Ishikawa (cell line): ENCODE measurements around the gene NTF3.

Experiments
- CEBPB ChIP-seq: IDR thresholded peaks from 2 replicates; pipeline ENCODE4 v1.6.1; 2012
- CREB1 ChIP-seq: IDR thresholded peaks from 2 replicates; pipeline ENCODE4 v1.6.1; 2012; ENCODE audit warnings: low read depth
- EGR1 ChIP-seq: IDR thresholded peaks from 2 replicates; pipeline ENCODE4 v1.6.1; 2012
- EP300 ChIP-seq: IDR thresholded peaks from 2 replicates; pipeline ENCODE4 v1.6.1; 2012; ENCODE audit warnings: borderline replicate concordance
- FOXM1 ChIP-seq: IDR thresholded peaks from 2 replicates; pipeline ENCODE4 v1.6.1; 2012; ENCODE audit warnings: low read depth, borderline replicate concordance
- NFIC ChIP-seq: IDR thresholded peaks from 2 replicates; pipeline ENCODE4 v1.6.1; 2012
- RAD21 ChIP-seq: IDR thresholded peaks from 2 replicates; pipeline ENCODE4 v1.6.1; 2012; ENCODE audit warnings: low read depth
- TAF1 ChIP-seq: IDR thresholded peaks from 2 replicates; pipeline ENCODE4 v1.6.1; 2012; ENCODE audit warnings: low read depth, mild to moderate bottlenecking
- TCF12 ChIP-seq: IDR thresholded peaks from 2 replicates; pipeline ENCODE4 v1.6.1; 2012; ENCODE audit warnings: low read depth
- TEAD4 ChIP-seq: IDR thresholded peaks from 2 replicates; pipeline ENCODE4 v1.6.1; 2012
- YY1 ChIP-seq: IDR thresholded peaks from 2 replicates; pipeline ENCODE4 v1.6.1; 2012; ENCODE audit warnings: low read depth
- ZBTB7A ChIP-seq: IDR thresholded peaks from 2 replicates; pipeline ENCODE4 v1.6.1; 2012; ENCODE audit warnings: low read depth
- TF ChIP-seq, protein P1 (sequence below): IDR thresholded peaks from 2 replicates; pipeline ENCODE4 v1.6.1; 2012
- TF ChIP-seq, protein P2 (sequence below): IDR thresholded peaks from 2 replicates; pipeline ENCODE4 v1.6.1; 2012
- TF ChIP-seq, protein P3 (sequence below): IDR thresholded peaks from 2 replicates; pipeline ENCODE4 v1.6.1; 2012; ENCODE audit warnings: low read depth, mild to moderate bottlenecking

NTF3 gene

DNA sequence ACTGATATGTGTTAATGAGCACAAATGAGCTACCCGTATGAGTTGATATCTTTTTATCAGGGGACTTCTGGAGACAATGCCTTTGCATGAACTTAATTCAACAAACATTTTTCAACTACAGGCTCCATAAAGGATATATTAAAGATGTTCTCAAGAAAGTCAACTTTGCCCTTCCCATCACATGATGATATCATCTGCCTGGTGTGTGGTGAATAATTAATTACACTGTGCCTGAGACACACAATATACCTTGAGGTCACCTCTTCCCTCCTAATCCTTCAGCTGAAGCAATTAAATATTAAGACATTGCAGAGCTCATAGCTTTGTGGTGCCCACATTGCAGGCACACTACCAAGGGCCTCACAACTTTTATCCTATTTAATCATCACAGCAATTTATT, 22.3 kb upstream of the NTF3 start:
- TF ChIP-seq FOXM1 (no peak), EP300 (no peak)

DNA sequence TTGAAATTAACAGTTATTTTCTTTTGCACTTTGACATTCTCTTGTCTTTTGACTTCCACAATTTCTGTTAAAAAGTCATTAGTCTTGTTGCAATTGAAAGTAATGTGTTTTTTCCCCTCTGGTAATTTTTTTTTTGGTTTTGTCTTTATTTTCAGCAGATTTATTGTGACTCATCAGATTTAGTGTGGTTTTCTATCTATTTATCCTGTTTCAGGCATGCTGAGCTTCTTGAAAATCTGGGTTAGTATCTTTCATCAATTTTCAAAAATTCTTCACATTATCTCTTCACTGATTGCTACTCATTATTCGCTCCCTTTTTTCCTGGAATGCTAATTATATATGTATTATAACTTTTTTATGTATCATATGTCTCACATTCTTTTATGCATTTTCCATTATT, 15.3 kb upstream of the NTF3 start:
- TF ChIP-seq, protein P1, sequence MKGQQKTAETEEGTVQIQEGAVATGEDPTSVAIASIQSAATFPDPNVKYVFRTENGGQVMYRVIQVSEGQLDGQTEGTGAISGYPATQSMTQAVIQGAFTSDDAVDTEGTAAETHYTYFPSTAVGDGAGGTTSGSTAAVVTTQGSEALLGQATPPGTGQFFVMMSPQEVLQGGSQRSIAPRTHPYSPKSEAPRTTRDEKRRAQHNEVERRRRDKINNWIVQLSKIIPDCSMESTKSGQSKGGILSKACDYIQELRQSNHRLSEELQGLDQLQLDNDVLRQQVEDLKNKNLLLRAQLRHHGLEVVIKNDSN = no peak
- TF ChIP-seq TCF12 = no peak
- TF ChIP-seq FOXM1 = no peak
- TF ChIP-seq CEBPB = no peak

DNA sequence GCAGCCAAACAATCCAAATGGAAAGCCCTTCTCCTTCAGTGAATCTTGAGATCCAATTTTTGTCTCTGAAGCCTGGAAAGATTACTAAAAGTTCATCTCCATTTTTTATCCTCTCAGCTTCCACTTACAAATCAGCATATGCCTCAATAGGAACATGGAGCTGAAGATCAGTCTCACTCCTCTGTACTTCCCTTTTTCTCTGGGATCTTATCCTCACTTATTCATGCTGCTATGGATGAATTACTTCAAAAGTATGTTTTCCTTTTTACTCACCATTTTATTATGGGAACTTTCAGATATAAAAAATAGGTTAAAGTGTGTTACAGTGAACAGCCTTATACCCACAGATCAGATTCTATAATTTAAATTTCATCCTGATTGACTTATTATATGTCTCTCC, 14.4 kb upstream of the NTF3 start:
- TF ChIP-seq FOXM1 = no peak
- no peak for TF ChIP-seq NFIC
- no peak for TF ChIP-seq CEBPB

DNA sequence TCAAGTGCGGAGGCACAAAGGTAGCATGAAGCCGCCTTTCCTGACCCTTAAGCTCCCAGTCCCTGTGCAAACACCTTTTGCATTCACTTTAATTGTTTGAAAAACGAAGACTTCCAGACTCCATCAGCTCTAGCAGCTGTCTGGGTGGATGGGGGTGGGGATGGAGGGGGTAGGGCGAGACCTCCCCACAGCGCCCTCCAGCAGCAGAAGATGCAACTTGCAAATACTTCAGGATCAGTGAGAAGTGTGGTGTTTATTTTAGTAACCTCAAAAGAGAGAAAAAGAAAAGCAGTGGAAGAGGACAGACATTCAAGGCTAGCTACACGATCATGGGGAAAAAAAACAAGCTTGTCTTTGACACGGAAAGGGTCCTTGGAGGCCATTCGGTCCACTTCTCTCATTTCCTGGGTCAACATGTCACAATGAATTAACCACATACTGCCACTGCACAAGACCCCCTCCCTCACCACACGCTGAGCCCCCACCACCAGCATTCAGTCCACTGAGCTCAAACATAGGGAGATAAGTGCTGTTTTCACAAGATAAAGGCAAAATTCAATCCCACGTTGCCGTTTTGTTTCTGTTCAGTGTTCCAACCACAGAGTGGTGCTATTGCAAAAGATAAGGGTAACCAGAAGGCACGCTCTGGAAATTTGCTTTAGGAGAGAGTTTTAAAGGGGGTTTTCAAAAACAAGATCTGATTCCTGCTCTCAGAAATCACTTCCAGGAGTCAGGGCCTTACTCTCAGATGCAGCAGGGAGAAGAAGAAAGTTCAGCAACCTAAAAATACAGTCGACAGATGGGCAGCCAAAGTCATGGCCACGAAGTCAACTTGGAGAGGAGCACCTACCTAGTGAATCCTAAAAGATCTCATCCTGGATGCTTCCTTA, 3.3 kb upstream of the NTF3 start:
- peak; percentile 84 for TF ChIP-seq RAD21
- no peak for TF ChIP-seq EP300

DNA sequence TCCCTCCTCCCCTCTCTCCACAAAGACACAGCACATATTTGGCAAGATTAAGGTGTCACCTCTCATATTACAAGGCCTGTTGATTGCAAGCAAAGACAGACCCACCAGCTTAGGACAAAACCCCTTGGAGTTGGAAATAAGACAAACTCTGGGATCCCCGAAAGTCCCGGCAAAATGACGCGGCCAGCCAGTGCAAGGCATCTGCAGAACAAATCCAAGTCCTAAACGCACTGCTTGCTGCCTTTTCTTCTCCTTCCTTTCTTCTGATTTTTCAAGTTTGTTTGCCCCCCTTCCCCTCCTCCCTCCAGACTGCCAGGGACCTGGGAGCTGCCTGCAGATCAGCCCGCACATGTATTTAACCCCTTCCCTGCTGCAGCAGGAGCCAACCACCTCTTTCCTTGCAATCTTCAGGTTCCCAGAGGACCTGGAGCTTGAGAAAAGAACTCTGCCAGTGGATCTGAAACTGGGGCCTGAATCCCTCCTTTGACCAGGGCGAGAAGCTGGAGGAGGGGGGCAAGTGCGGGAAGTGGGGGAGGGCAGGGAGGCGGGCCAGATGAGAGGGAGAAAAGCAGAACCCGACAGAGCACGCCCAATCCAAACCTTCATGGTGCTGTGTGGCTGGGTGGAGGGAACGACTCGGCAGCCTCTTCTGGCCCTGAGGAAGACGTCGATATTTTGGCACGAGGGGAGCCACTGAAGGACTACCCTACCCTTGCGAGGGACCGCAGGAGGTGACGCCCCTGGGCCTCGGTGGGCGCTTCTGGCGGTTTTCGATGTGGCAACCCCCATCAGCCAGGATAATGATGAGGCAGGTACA, 2.0 kb upstream of the NTF3 start:
- TF ChIP-seq FOXM1 (no peak), EP300 (no peak), RAD21 (no peak), NFIC (no peak), CREB1 (no peak), CEBPB (no peak), YY1 (no peak), TEAD4 (no peak)
- TF ChIP-seq, protein P2, sequence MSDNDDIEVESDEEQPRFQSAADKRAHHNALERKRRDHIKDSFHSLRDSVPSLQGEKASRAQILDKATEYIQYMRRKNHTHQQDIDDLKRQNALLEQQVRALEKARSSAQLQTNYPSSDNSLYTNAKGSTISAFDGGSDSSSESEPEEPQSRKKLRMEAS = no peak
- TF ChIP-seq, protein P1 = no peak

DNA sequence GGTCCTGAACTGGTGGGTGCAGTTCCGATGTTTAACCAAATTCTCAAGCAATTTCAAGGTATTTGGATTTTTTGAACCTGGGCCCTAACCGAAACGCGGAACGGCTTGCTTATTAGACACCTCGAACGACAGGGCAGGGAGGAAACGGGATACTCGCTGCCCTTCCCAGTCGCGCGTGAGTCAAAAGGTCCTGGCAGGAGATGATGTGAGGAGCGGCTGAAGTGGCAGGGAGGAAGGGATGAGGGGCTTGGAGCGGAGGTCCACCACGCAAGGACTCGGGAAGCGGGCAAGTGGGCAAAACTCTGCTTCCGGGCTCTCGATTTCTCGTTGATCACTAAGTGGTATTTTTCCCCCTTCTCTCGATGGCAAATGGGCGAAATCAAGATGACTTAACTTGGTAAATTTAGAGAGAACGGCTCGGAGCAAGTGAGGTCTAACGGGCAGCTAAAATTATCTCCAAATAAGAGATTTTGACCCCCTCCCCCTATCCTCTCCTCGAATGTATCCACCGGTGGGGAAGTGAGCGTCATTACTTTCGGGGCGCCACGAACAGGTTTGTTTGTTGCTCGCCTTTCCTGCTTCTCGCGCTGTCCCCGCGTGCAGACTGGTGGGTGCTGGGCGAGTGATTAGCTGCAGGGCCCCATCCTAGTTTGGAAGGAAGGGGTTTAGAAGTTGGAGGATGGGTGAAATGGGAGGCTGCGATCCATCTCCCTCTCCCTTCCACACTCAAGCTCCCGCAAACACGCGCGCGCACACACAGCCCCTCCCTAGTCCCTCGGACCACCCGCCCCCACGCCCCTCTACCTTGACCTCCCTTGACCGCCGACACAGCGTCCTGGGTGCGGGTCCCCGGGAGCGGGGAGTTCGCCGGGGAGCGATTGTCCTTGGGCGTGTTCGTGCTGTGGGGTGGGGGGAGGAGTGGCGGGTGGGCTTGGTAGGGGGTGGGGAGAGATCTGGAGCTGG, 986 bp upstream of the NTF3 start:
- TF ChIP-seq FOXM1 = no peak
- TF ChIP-seq CEBPB = no peak
- TF ChIP-seq, protein P1 = no peak
- TF ChIP-seq RAD21 = no peak
- TF ChIP-seq, protein P2 = no peak
- TF ChIP-seq, protein P3, sequence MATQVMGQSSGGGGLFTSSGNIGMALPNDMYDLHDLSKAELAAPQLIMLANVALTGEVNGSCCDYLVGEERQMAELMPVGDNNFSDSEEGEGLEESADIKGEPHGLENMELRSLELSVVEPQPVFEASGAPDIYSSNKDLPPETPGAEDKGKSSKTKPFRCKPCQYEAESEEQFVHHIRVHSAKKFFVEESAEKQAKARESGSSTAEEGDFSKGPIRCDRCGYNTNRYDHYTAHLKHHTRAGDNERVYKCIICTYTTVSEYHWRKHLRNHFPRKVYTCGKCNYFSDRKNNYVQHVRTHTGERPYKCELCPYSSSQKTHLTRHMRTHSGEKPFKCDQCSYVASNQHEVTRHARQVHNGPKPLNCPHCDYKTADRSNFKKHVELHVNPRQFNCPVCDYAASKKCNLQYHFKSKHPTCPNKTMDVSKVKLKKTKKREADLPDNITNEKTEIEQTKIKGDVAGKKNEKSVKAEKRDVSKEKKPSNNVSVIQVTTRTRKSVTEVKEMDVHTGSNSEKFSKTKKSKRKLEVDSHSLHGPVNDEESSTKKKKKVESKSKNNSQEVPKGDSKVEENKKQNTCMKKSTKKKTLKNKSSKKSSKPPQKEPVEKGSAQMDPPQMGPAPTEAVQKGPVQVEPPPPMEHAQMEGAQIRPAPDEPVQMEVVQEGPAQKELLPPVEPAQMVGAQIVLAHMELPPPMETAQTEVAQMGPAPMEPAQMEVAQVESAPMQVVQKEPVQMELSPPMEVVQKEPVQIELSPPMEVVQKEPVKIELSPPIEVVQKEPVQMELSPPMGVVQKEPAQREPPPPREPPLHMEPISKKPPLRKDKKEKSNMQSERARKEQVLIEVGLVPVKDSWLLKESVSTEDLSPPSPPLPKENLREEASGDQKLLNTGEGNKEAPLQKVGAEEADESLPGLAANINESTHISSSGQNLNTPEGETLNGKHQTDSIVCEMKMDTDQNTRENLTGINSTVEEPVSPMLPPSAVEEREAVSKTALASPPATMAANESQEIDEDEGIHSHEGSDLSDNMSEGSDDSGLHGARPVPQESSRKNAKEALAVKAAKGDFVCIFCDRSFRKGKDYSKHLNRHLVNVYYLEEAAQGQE = no peak
- TF ChIP-seq EGR1 = no peak
- TF ChIP-seq CREB1 = no peak
- no peak for TF ChIP-seq TCF12
- no peak for TF ChIP-seq TAF1
- no peak for TF ChIP-seq ZBTB7A
- no peak for TF ChIP-seq YY1
